Liver (tissue), 9 donors: Measurements from ENCODE around the gene NRG3. TPM values are rescaled to one million over a fixed set of nuclear protein-coding genes. Genes with fewer than 3 reads are reported as not detected.

Source experiments
- DNase-seq: peaks from one replicate; pipeline ENCODE4 v3.0.0-alpha.2; 2017; ENCODE audit warnings: low spot score
- H3K27ac ChIP-seq, 2 donors: one replicate each; pipeline ENCODE4 v1.7.0; 2013; ENCODE audit warnings: inconsistent platforms in 2 of 2, low read length in 2 of 2, control low read depth in 1 of 2, low read depth in 1 of 2, mild to moderate bottlenecking in 1 of 2
- H3K27me3 ChIP-seq, 4 donors: one replicate each; pipeline versions ENCODE4 v1.6.1 to v1.7.0; 2013; ENCODE audit warnings: low read length in 3 of 4, inconsistent platforms in 1 of 4, mild to moderate bottlenecking in 1 of 4, moderate library complexity in 1 of 4; ENCODE audit not compliant: control insufficient read depth in 4 of 4, insufficient read depth in 4 of 4
- H3K36me3 ChIP-seq, 4 donors: one replicate each; pipeline versions ENCODE4 v1.6.1 to v1.7.0; 2013; ENCODE audit warnings: low read length in 3 of 4, mild to moderate bottlenecking in 3 of 4, low read depth in 1 of 4, moderate library complexity in 1 of 4; ENCODE audit not compliant: control insufficient read depth in 4 of 4, insufficient read depth in 3 of 4
- H3K4me1 ChIP-seq, 4 donors: one replicate each; pipeline versions ENCODE4 v1.6.1 to v1.7.0; 2013; ENCODE audit warnings: low read length in 3 of 4, mild to moderate bottlenecking in 3 of 4, moderate library complexity in 1 of 4; ENCODE audit not compliant: control insufficient read depth in 4 of 4, insufficient read depth in 4 of 4
- H3K4me3 ChIP-seq, 3 donors: one replicate each; pipeline versions ENCODE4 v1.6.1 to v1.7.0; 2013; ENCODE audit warnings: low read length in 3 of 3, control low read depth in 1 of 3, low read depth in 1 of 3, mild to moderate bottlenecking in 1 of 3
- H3K9ac ChIP-seq, 2 donors: one replicate each; pipeline ENCODE4 v1.7.0; 2013; ENCODE audit warnings: low read length in 2 of 2, mild to moderate bottlenecking in 2 of 2, moderate library complexity in 2 of 2, control low read depth in 1 of 2, low read depth in 1 of 2
- H3K9me3 ChIP-seq, 4 donors: one replicate each; pipeline versions ENCODE4 v1.6.1 to v1.7.0; 2013; ENCODE audit warnings: low read length in 3 of 4; ENCODE audit not compliant: control insufficient read depth in 4 of 4
- ATF3 ChIP-seq: IDR thresholded peaks from 2 replicates; pipeline ENCODE4 v1.6.1; 2016; ENCODE audit warnings: antibody characterized with exemption
- CTCF ChIP-seq: fragments of 150-350 bp; IDR thresholded peaks from 2 replicates; pipeline ENCODE4 v1.5.1; 2017; ENCODE audit warnings: improper control_type of control experiment, low read depth, low read length; ENCODE audit not compliant: missing input control
- FOXA1 ChIP-seq: IDR thresholded peaks from 2 replicates; pipeline ENCODE4 v1.6.1; 2016; ENCODE audit warnings: antibody characterized with exemption
- FOXA2 ChIP-seq: IDR thresholded peaks from 2 replicates; pipeline ENCODE4 v1.6.1; 2016; ENCODE audit warnings: antibody characterized with exemption
- GABPA ChIP-seq, 2 donors: IDR thresholded peaks in 1 of 2; conservative IDR thresholded peaks in 1 of 2; 2 replicates each; pipeline ENCODE4 v1.6.1; 2016; ENCODE audit warnings: antibody characterized with exemption in 2 of 2, mild to moderate bottlenecking in 1 of 2, moderate library complexity in 1 of 2
- HNF4A ChIP-seq, 2 donors: conservative IDR thresholded peaks; 2 replicates each; pipeline ENCODE4 v1.6.1; 2016; ENCODE audit warnings: antibody characterized with exemption in 2 of 2, mild to moderate bottlenecking in 2 of 2
- HNF4G ChIP-seq: IDR thresholded peaks from 2 replicates; pipeline ENCODE4 v1.6.1; 2016; ENCODE audit warnings: antibody characterized with exemption
- JUND ChIP-seq, 2 donors: IDR thresholded peaks; 2 replicates each; pipeline ENCODE4 v1.6.1; 2016; ENCODE audit warnings: antibody characterized with exemption in 2 of 2
- MAX ChIP-seq: IDR thresholded peaks from 2 replicates; pipeline ENCODE4 v1.6.1; 2016; ENCODE audit warnings: antibody characterized with exemption
- NR2F2 ChIP-seq: IDR thresholded peaks from 2 replicates; pipeline ENCODE4 v1.6.1; 2016; ENCODE audit warnings: antibody characterized with exemption
- RAD21 ChIP-seq, 2 donors: IDR thresholded peaks; 2 replicates each; pipeline ENCODE4 v1.6.1; 2016; ENCODE audit warnings: antibody characterized with exemption in 2 of 2, mild to moderate bottlenecking in 2 of 2
- RXRA ChIP-seq, 2 donors: IDR thresholded peaks; 2 replicates each; pipeline ENCODE4 v1.6.1; 2017 to 2018; ENCODE audit warnings: antibody characterized with exemption in 2 of 2, mild to moderate bottlenecking in 1 of 2
- SP1 ChIP-seq: IDR thresholded peaks from 2 replicates; pipeline ENCODE4 v1.6.1; 2018; ENCODE audit warnings: antibody characterized with exemption, mild to moderate bottlenecking
- YY1 ChIP-seq: IDR thresholded peaks from 2 replicates; pipeline ENCODE4 v1.6.1; 2016; ENCODE audit warnings: antibody characterized with exemption, mild to moderate bottlenecking
- ZBTB33 ChIP-seq: IDR thresholded peaks from 2 replicates; pipeline ENCODE4 v1.6.1; 2016; ENCODE audit warnings: antibody characterized with exemption
- WGBS: extraction: QIAGEN DNeasy Blood & Tissue Kit; methylation state at CpG from one replicate; pipeline ENCODE4 v1.1.7; 2013; 5-methylcytosine and 5-hydroxymethylcytosine counted together
- polyA plus RNA-seq, 2 donors: library from polyadenylated mRNA; stranded (reverse) in 1 of 2; unstranded in 1 of 2; fragments of 200-250 nt in 1 of 2; fragments of >200 nt in 1 of 2; fragmentation: Nextera tagmentation in 1 of 2; extraction: Ambion mirVana in 1 of 2; gene quantifications; one replicate each; pipeline versions ENCODE4 v1.2.1 to v1.2.3, GENCODE V29; 2013 to 2015
- total RNA-seq, 2 donors: library from RNA; depleted of rRNA; stranded (reverse); fragments of >200 nt; gene quantifications; one replicate each; pipeline ENCODE4 v1.2.3, GENCODE V29; 2014
- donor health status: healthy.
- donor health status: healthy.
- donor health status: healthy.
- donor health status: healthy.
- donor health status: healthy.

The NRG3 gene
- total and polyA plus RNA-seq, 4 donors: 0.24 to 3.7 (median 0.38) TPM

- no peaks in the 10 kb centered on the region for H3K27me3 ChIP-seq
- H3K4me3 ChIP-seq: no peak overlapping the region
- H3K4me1 ChIP-seq: no peaks in the 10 kb centered on the region
- H3K9me3 ChIP-seq: no peaks in the 10 kb centered on the region
- no peak overlapping the region for H3K27ac ChIP-seq
- no peak overlapping the region for H3K9ac ChIP-seq
- no peak for DNase-seq
- no peaks in the 10 kb centered on the region for H3K36me3 ChIP-seq
- TF ChIP-seq RXRA (IDR thresholded peaks at IDR 0.05) (no peak), YY1 (no peak), SP1 (no peak), FOXA1 (no peak), NR2F2 (no peak), HNF4G (no peak), CTCF (no peak)
Measured at GRCh38 chr10:82750538-82750937, 875.5 kb downstream of the NRG3 start.

GRCh38 chr10:82757397-82757796 is 882.4 kb downstream of the NRG3 start:
- H3K9ac ChIP-seq: no peak overlapping the region
- no peak for DNase-seq

More at GRCh38 chr10:82757397-82757796, 882.4 kb downstream of the NRG3 start:
- no peaks in the 10 kb centered on the region for H3K27me3 ChIP-seq
- no peaks in the 10 kb centered on the region for H3K36me3 ChIP-seq
- H3K9me3 ChIP-seq: peaks cover 0 to 1% (median 0%) of the 10 kb centered on the region in 4 donors
- no peaks in the 10 kb centered on the region for H3K4me1 ChIP-seq
- WGBS: 74% methylated on average over 3 of the region's 3 CpGs
- H3K4me3 ChIP-seq: no peak overlapping the region
- no peak overlapping the region for H3K27ac ChIP-seq
- TF ChIP-seq HNF4A (conservative IDR thresholded peaks at IDR 0.05) (no peak), YY1 (no peak), MAX (no peak), RAD21 (IDR thresholded peaks at IDR 0.05) (no peak), FOXA2 (no peak), NR2F2 (no peak), GABPA (IDR thresholded peaks at IDR 0.05 in 1 of 2, conservative IDR thresholded peaks at IDR 0.05 in 1 of 2) (no peak), CTCF (no peak), FOXA1 (no peak), ATF3 (no peak), RXRA (IDR thresholded peaks at IDR 0.05) (no peak), SP1 (no peak), JUND (IDR thresholded peaks at IDR 0.05) (no peak), ZBTB33 (no peak)
